ENCODE results near the gene CCDC88B.
"Not testable (repeated sequence)": the region's sequence is repeated elsewhere in the genome, so short reads cannot be mapped to it uniquely, and the experiment has no call there.

CCDC88B gene

GRCh38 chr11:64321026-64321425 is 19.0 kb upstream of the CCDC88B start:
- DNase-seq: no peak

GRCh38 chr11:64321533-64321932 is 18.5 kb upstream of the CCDC88B start:
- no peak for DNase-seq

- no peak for DNase-seq
These were observed 17.1 kb upstream of the CCDC88B start for GRCh38 chr11:64322925-64323260.

- no peak for DNase-seq
These were observed 16.6 kb upstream of the CCDC88B start for GRCh38 chr11:64323373-64323772.

GRCh38 chr11:64323984-64324383 is 16.0 kb upstream of the CCDC88B start:
- DNase-seq: not testable (repeated sequence)

GRCh38 chr11:64324692-64325469 is 15.1 kb upstream of the CCDC88B start:
- DNase-seq: no peak

GRCh38 chr11:64327375-64327774 is 12.6 kb upstream of the CCDC88B start:
- no peak for DNase-seq

GRCh38 chr11:64327993-64328392 is 12.0 kb upstream of the CCDC88B start:
- DNase-seq: no peak

GRCh38 chr11:64330888-64331287 is 9.1 kb upstream of the CCDC88B start:
- DNase-seq: no peak

- peak; percentile 92 to 97 (median 93) for DNase-seq
These were observed 8.2 kb upstream of the CCDC88B start for GRCh38 chr11:64331569-64332371.

- DNase-seq: no peak
These were observed 6.4 kb upstream of the CCDC88B start for GRCh38 chr11:64333556-64333955.

GRCh38 chr11:64334764-64335735 is 5.0 kb upstream of the CCDC88B start:
- peak; percentile 68 to 88 (median 80) for DNase-seq

- no peak for DNase-seq
These were observed 2.3 kb upstream of the CCDC88B start for GRCh38 chr11:64337538-64338249.

GRCh38 chr11:64338716-64339115 is 1.3 kb upstream of the CCDC88B start:
- no peak for DNase-seq

GRCh38 chr11:64339286-64339685 is 718 bp upstream of the CCDC88B start:
- DNase-seq: no peak

GRCh38 chr11:64340671-64341335 is 799 bp downstream of the CCDC88B start:
- DNase-seq: peak in 3 of 4 experiments; percentile 38 to 76 (median 65)

GRCh38 chr11:64341429-64341828 is 1.4 kb downstream of the CCDC88B start:
- no peak for DNase-seq

- DNase-seq: peak; percentile 92 to 96 (median 94)
These were observed 2.1 kb downstream of the CCDC88B start for GRCh38 chr11:64341851-64342791.

- DNase-seq: no peak
These were observed 3.1 kb downstream of the CCDC88B start for GRCh38 chr11:64342869-64343745.
